Body of pancreas (tissue), 4 donors: ENCODE measurements around the gene BPIFA3. TPM values are rescaled to one million over a fixed set of nuclear protein-coding genes. Genes with fewer than 3 reads are reported as not detected.
A peak's percentile ranks its signal among the peaks of the same experiment; 100 is the strongest.
"Not testable (repeated sequence)": the region's sequence is repeated elsewhere in the genome, so short reads cannot be mapped to it uniquely, and the experiment has no call there.

ENCODE experiments used
- ATAC-seq: fragments of 150-250 bp; one replicate; pipeline ENCODE4 v1.9.1; 2016
- DNase-seq, 4 donors: peaks; one replicate each; pipeline ENCODE4 v3.0.0-alpha.2; 2019
- H3K27ac ChIP-seq, 4 donors: fragments of 200-600 bp; sonication (generic); 1 replicate in 3 of 4; 2 replicates in 1 of 4; pipeline versions ENCODE4 v1.5.1 to v1.6.1; 2016 to 2019; ENCODE audit warnings: mild to moderate bottlenecking in 1 of 4, mixed read lengths in 1 of 4, moderate library complexity in 1 of 4
- H3K27me3 ChIP-seq, 2 donors: fragments of 200-600 bp; sonication (generic); one replicate each; pipeline ENCODE4 v1.6.0; 2016; ENCODE audit warnings: mild to moderate bottlenecking in 1 of 2
- H3K36me3 ChIP-seq, 2 donors: fragments of 200-600 bp; sonication (generic); replicated peaks in 1 of 2; 2 replicates each; pipeline ENCODE4 v1.5.1; 2016; ENCODE audit warnings: low read depth in 2 of 2; ENCODE audit not compliant: insufficient read depth in 1 of 2
- H3K4me1 ChIP-seq: fragments of 200-600 bp; sonication (generic); one replicate; pipeline ENCODE4 v1.6.0; 2016
- H3K4me3 ChIP-seq, 2 donors: fragments of 200-600 bp; sonication (generic); 1 replicate in 1 of 2; 2 replicates in 1 of 2; pipeline ENCODE4 v1.5.1; 2016 to 2019
- H3K9me3 ChIP-seq, 3 donors: fragments of 200-600 bp; sonication (generic); 1 replicate in 2 of 3; 2 replicates in 1 of 3; pipeline ENCODE4 v1.5.1; 2016
- CTCF ChIP-seq, 7 experiments: fragments of 450-650 bp in 4 of 7; fragments of 200-600 bp in 3 of 7; sonication (generic) in 3 of 7; IDR thresholded peaks; one replicate each; pipeline ENCODE4 v1.5.1; 2016 to 2019; ENCODE audit warnings: antibody characterized with exemption in 7 of 7
- POLR2A ChIP-seq, 3 donors: fragments of 450-650 bp; IDR thresholded peaks; one replicate each; pipeline ENCODE4 v1.6.1; 2016; ENCODE audit warnings: antibody characterized with exemption in 3 of 3, mild to moderate bottlenecking in 2 of 3
- WGBS, 2 donors: methylation state at CpG; one replicate each; pipeline ENCODE4 v1.1.5; 2017; 5-methylcytosine and 5-hydroxymethylcytosine counted together
- intact Hi-C: fragments of 100-400 bp; cut with DNase I; formaldehyde crosslinking; loops from one replicate; pipeline ENCODE4 v1.15.1; 2023
- total RNA-seq, 2 donors: library from RNA; depleted of rRNA; stranded (reverse); fragments of >200 nt; gene quantifications; one replicate each; pipeline ENCODE4 v1.1.0, GENCODE V29; 2016

The BPIFA3 gene
- total RNA-seq, 2 donors from 2014 or later: not detected

GRCh38 chr20:33183312-33183711 lies 33.8 kb upstream of the BPIFA3 start:
- Histone ChIP-seq H3K4me1 (no peaks in the 10 kb centered on the region), H3K4me3 (no peak overlapping the region), H3K27me3 (no peaks in the 10 kb centered on the region), H3K36me3 (no peaks in the 10 kb centered on the region), H3K27ac (no peak overlapping the region), H3K9me3 (no peaks in the 10 kb centered on the region)
- no peak for TF ChIP-seq POLR2A (IDR thresholded peaks at IDR 0.05)
- TF ChIP-seq CTCF (IDR thresholded peaks at IDR 0.05): no peak
- intact Hi-C loops: no loop called here
- DNase-seq (no peak), ATAC-seq (no peak)
- 48 to 63% methylated on average over 2 of the region's 2 CpGs for WGBS, 2 donors

- DNase-seq, H3K4me1 ChIP-seq: not testable (repeated sequence)
Observed at GRCh38 chr20:33185031-33185590, 32.0 kb upstream of the BPIFA3 start.

GRCh38 chr20:33187491-33187890 lies 29.7 kb upstream of the BPIFA3 start:
- H3K9me3 ChIP-seq: no peaks in the 10 kb centered on the region
- intact Hi-C loops: no loop called here
- H3K4me1 ChIP-seq: peaks cover 20% of the 10 kb centered on the region
- H3K4me3 ChIP-seq: no peak overlapping the region
- H3K27me3 ChIP-seq: no peaks in the 10 kb centered on the region
- no peak overlapping the region for H3K27ac ChIP-seq
- no peaks in the 10 kb centered on the region for H3K36me3 ChIP-seq
- no peak for TF ChIP-seq POLR2A (IDR thresholded peaks at IDR 0.05)
- no peak for TF ChIP-seq CTCF (IDR thresholded peaks at IDR 0.05)
- ATAC-seq (no peak), DNase-seq (no peak)
- 79 to 87% methylated on average over 4 of the region's 4 CpGs for WGBS, 2 donors

More at GRCh38 chr20:33185031-33185590, 32.0 kb upstream of the BPIFA3 start:
- H3K9me3 ChIP-seq, H3K4me3 ChIP-seq, intact Hi-C loops, H3K27ac ChIP-seq, H3K27me3 ChIP-seq, ATAC-seq, H3K36me3 ChIP-seq: not testable (repeated sequence)
- 68 to 90% methylated on average over 2 to 6 of the region's 40 CpGs for WGBS, 2 donors

GRCh38 chr20:33188421-33188820 lies 28.7 kb upstream of the BPIFA3 start:
- Histone ChIP-seq H3K27me3 (no peaks in the 10 kb centered on the region), H3K36me3 (no peaks in the 10 kb centered on the region), H3K27ac (no peak overlapping the region), H3K4me1 (peaks cover 22% of the 10 kb centered on the region), H3K9me3 (no peaks in the 10 kb centered on the region), H3K4me3 (no peak overlapping the region)
- TF ChIP-seq POLR2A (IDR thresholded peaks at IDR 0.05) (no peak), CTCF (IDR thresholded peaks at IDR 0.05) (no peak)
- intact Hi-C loops: no loop called here
- no peak for ATAC-seq
- WGBS, 2 donors: 84 to 91% methylated on average over 9 of the region's 9 CpGs
- no peak for DNase-seq

- intact Hi-C loops: no loop called here
- no peak for DNase-seq
- peak; percentile 62 for ATAC-seq
Observed at GRCh38 chr20:33191484-33191883, 25.7 kb upstream of the BPIFA3 start.

More at GRCh38 chr20:33191484-33191883, 25.7 kb upstream of the BPIFA3 start:
- Histone ChIP-seq H3K4me1 (peaks cover 22% of the 10 kb centered on the region), H3K27ac (no peak overlapping the region), H3K27me3 (no peaks in the 10 kb centered on the region), H3K36me3 (no peaks in the 10 kb centered on the region), H3K4me3 (no peak overlapping the region), H3K9me3 (no peaks in the 10 kb centered on the region)
- 13 to 15% methylated on average over 3 of the region's 3 CpGs for WGBS, 2 donors
- peak in 1 of 7 experiments; percentile 4 for TF ChIP-seq CTCF (IDR thresholded peaks at IDR 0.05)
- TF ChIP-seq POLR2A (IDR thresholded peaks at IDR 0.05): no peak
